ENCODE measurements around the gene RASSF3. TPM values are rescaled to one million over a fixed set of nuclear protein-coding genes. Genes with fewer than 3 reads are reported as not detected.
"Not testable (repeated sequence)": the region's sequence is repeated elsewhere in the genome, so short reads cannot be mapped to it uniquely, and the experiment has no call there.

The RASSF3 gene
- total and polyA plus RNA-seq, 2 donors = 9.4 to 22.8 TPM

- peaks cover 0 to 15% of the 10 kb centered on the region in 2 donors for H3K36me3 ChIP-seq (ENCODE audit: control insufficient read depth in 2 of 2, insufficient read depth in 2 of 2, low read length in 1 of 2)
- WGBS = 50% methylated on average over 5 of the region's 5 CpGs
- H3K27ac ChIP-seq (ENCODE audit: low read depth in 1 of 2, low read length in 1 of 2) = no peak overlapping the region
- DNase-seq (ENCODE audit: low read depth in 6 of 9, low spot score in 9 of 9) = no peak
- H3K4me1 ChIP-seq (ENCODE audit: control insufficient read depth in 2 of 2, insufficient read depth in 2 of 2, low read length in 2 of 2) = peaks cover 18 to 33% of the 10 kb centered on the region in 2 donors
- no peak overlapping the region for H3K4me3 ChIP-seq (ENCODE audit: low read length in 2 of 2)
- H3K27me3 ChIP-seq (ENCODE audit: control insufficient read depth in 2 of 2, insufficient read depth in 1 of 2, low read length in 1 of 2) = no peaks in the 10 kb centered on the region
- no peaks in the 10 kb centered on the region for H3K9me3 ChIP-seq (ENCODE audit: control insufficient read depth in 2 of 2, insufficient read depth in 1 of 2, low read length in 1 of 2)
Observed at GRCh38 chr12:64687816-64688215, 77.5 kb downstream of the RASSF3 start.

- no peaks in the 10 kb centered on the region for H3K9me3 ChIP-seq (ENCODE audit: control insufficient read depth in 2 of 2, insufficient read depth in 1 of 2, low read length in 1 of 2)
- H3K4me3 ChIP-seq (ENCODE audit: low read length in 2 of 2) = no peak overlapping the region
- 91% methylated on average over 6 of the region's 6 CpGs for WGBS
- H3K4me1 ChIP-seq (ENCODE audit: control insufficient read depth in 2 of 2, insufficient read depth in 2 of 2, low read length in 2 of 2) = peaks cover 16 to 33% of the 10 kb centered on the region in 2 donors
- no peaks in the 10 kb centered on the region for H3K27me3 ChIP-seq (ENCODE audit: control insufficient read depth in 2 of 2, insufficient read depth in 1 of 2, low read length in 1 of 2)
- DNase-seq (ENCODE audit: low read depth in 6 of 9, low spot score in 9 of 9) = no peak
- peaks cover 0 to 15% of the 10 kb centered on the region in 2 donors for H3K36me3 ChIP-seq (ENCODE audit: control insufficient read depth in 2 of 2, insufficient read depth in 2 of 2, low read length in 1 of 2)
- no peak overlapping the region for H3K27ac ChIP-seq (ENCODE audit: low read depth in 1 of 2, low read length in 1 of 2)
Observed at GRCh38 chr12:64688219-64688618, 77.9 kb downstream of the RASSF3 start.

DNA sequence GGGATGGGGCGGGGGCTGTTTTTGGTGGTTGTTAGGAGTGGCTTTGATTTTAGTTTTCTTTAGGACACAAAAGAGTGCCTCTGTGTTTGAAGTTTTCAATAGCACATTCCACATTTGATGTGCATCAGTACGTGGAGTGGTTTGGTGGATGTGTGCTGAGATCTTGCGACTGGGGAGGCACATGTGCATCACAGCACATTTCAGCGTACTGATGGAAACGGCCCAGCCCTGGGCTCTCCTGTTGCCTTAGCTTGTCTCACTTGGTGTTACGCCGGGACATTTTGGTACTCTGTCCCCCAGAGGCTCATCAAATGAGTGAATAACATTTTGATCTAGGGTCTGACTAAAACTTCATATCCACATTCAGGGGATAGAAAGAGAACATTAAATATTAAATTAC lies 78.4 kb downstream of the RASSF3 start:
- no peak overlapping the region for H3K27ac ChIP-seq (ENCODE audit: low read depth in 1 of 2, low read length in 1 of 2)
- DNase-seq (ENCODE audit: low read depth in 6 of 9, low spot score in 9 of 9) = no peak
- 96% methylated on average over 7 of the region's 7 CpGs for WGBS
- H3K36me3 ChIP-seq (ENCODE audit: control insufficient read depth in 2 of 2, insufficient read depth in 2 of 2, low read length in 1 of 2) = peaks cover 0 to 18% of the 10 kb centered on the region in 2 donors
- H3K27me3 ChIP-seq (ENCODE audit: control insufficient read depth in 2 of 2, insufficient read depth in 1 of 2, low read length in 1 of 2) = no peaks in the 10 kb centered on the region
- no peaks in the 10 kb centered on the region for H3K9me3 ChIP-seq (ENCODE audit: control insufficient read depth in 2 of 2, insufficient read depth in 1 of 2, low read length in 1 of 2)
- no peak overlapping the region for H3K4me3 ChIP-seq (ENCODE audit: low read length in 2 of 2)
- peaks cover 15 to 33% of the 10 kb centered on the region in 2 donors for H3K4me1 ChIP-seq (ENCODE audit: control insufficient read depth in 2 of 2, insufficient read depth in 2 of 2, low read length in 2 of 2)

DNA sequence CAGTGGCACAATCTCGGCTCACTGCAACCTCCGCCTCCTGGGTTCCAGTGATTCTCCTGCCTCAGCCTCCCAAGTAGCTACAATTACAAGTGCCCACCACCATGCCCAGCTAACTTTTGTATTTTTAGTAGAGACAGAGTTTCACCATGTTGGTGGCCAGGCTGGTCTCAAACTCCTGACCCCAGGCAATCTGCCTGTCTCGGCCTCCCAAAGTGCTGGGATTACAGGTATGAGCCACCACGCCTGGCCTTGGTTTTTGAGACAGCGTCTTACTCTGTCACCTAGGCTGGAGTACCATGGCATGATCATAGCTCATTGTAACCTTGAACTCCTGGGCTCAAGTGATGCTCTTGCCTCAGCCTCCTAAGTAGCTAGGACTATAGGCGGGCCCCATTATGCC lies 79.9 kb downstream of the RASSF3 start:
- WGBS = 97% methylated on average over 6 of the region's 6 CpGs
- Histone ChIP-seq H3K36me3 (ENCODE audit: control insufficient read depth in 2 of 2, insufficient read depth in 2 of 2, low read length in 1 of 2) (peaks cover 6 to 23% of the 10 kb centered on the region in 2 donors), H3K4me1 (ENCODE audit: control insufficient read depth in 2 of 2, insufficient read depth in 2 of 2, low read length in 2 of 2) (peaks cover 2 to 23% of the 10 kb centered on the region in 2 donors)
- H3K27ac ChIP-seq (ENCODE audit: low read depth in 1 of 2, low read length in 1 of 2); H3K4me3 ChIP-seq (ENCODE audit: low read length in 2 of 2); H3K27me3 ChIP-seq (ENCODE audit: control insufficient read depth in 2 of 2, insufficient read depth in 1 of 2, low read length in 1 of 2); H3K9me3 ChIP-seq (ENCODE audit: control insufficient read depth in 2 of 2, insufficient read depth in 1 of 2, low read length in 1 of 2); DNase-seq (ENCODE audit: low read depth in 6 of 9, low spot score in 9 of 9): not testable (repeated sequence)

DNA sequence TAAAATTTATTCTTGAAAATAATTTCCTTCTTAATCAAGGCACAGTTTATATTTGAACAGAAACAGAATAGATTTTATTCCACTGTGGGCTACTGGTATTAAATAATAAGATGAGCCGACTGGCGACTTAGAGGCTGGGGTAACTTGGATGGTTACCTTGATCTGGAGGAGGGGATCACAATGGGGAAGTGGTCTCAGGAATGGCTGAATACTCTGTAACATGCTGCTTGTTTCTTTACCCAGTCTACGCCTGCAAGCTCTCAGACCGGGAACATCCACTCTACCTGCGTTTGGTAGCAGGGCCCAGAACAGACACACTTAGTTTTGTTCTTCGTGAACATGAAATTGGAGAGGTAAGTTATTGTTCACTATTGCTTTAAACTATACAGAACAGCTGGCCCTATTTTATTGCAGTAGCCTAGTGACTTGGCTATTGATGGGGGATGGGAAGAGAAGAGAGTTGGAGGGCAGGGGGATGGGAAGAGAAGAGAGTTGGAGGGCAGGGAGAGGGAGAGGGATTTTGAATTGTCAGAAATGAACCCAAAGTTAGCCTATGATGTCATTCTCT lies 81.0 kb downstream of the RASSF3 start:
- peaks cover 11 to 18% of the 10 kb centered on the region in 2 donors for H3K36me3 ChIP-seq (ENCODE audit: control insufficient read depth in 2 of 2, insufficient read depth in 2 of 2, low read length in 1 of 2)
- peaks cover 2 to 17% of the 10 kb centered on the region in 2 donors for H3K4me1 ChIP-seq (ENCODE audit: control insufficient read depth in 2 of 2, insufficient read depth in 2 of 2, low read length in 2 of 2)

DNA sequence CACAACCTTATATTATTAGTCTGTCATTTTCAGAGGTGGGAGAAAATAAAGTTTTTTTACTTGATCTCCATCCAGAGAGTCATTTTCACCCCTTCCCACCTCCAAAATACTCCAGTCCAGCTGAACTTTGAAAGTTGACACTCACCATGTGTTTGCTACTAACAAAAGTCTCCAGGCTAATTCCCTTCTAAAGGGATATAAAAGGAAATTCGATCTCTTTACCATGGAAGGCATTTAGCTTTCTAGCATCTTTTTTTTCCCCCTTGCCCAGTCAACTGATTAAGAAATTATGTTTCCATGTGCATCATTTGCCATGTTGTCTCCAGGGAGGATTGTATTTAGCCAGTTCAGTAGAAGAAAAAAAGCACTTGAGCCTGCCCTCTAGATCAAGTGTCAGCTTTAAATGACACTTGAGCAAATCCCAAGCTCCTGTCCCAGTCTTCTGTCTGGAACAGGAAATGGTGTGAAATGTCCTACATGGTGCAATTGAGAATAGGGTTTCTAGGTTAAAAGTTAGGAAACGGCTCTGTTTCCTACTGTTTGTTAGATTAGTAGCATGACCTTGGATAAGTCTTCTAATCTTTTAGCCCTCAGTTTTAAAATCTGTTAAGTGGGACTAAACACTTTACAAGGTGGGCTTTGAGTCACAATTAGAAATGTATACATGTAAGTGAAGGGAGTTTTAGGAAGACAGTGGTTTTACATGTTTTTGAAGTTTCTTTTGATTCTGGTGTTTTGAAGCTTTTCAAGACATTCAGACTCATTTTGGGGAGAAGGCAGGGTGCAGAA lies 81.7 kb downstream of the RASSF3 start:
- Histone ChIP-seq H3K27ac (ENCODE audit: low read depth in 1 of 2, low read length in 1 of 2) (no peak overlapping the region), H3K4me1 (ENCODE audit: control insufficient read depth in 2 of 2, insufficient read depth in 2 of 2, low read length in 2 of 2) (peaks cover 2 to 17% of the 10 kb centered on the region in 2 donors), H3K9me3 (ENCODE audit: control insufficient read depth in 2 of 2, insufficient read depth in 1 of 2, low read length in 1 of 2) (no peaks in the 10 kb centered on the region), H3K27me3 (ENCODE audit: control insufficient read depth in 2 of 2, insufficient read depth in 1 of 2, low read length in 1 of 2) (no peaks in the 10 kb centered on the region), H3K36me3 (ENCODE audit: control insufficient read depth in 2 of 2, insufficient read depth in 2 of 2, low read length in 1 of 2) (peaks cover 11 to 18% of the 10 kb centered on the region in 2 donors), H3K4me3 (ENCODE audit: low read length in 2 of 2) (no peak overlapping the region)
- no peak for DNase-seq (ENCODE audit: low read depth in 6 of 9, low spot score in 9 of 9)
- WGBS = 91% methylated on average over 2 of the region's 2 CpGs

More for the DNA sequence above, 81.0 kb downstream of the RASSF3 start:
- Histone ChIP-seq H3K9me3 (ENCODE audit: control insufficient read depth in 2 of 2, insufficient read depth in 1 of 2, low read length in 1 of 2) (no peaks in the 10 kb centered on the region), H3K4me3 (ENCODE audit: low read length in 2 of 2) (no peak overlapping the region), H3K27me3 (ENCODE audit: control insufficient read depth in 2 of 2, insufficient read depth in 1 of 2, low read length in 1 of 2) (no peaks in the 10 kb centered on the region), H3K27ac (ENCODE audit: low read depth in 1 of 2, low read length in 1 of 2) (no peak overlapping the region)
- DNase-seq (ENCODE audit: low read depth in 6 of 9, low spot score in 9 of 9) = no peak
- WGBS = 95% methylated on average over 6 of the region's 6 CpGs

DNA sequence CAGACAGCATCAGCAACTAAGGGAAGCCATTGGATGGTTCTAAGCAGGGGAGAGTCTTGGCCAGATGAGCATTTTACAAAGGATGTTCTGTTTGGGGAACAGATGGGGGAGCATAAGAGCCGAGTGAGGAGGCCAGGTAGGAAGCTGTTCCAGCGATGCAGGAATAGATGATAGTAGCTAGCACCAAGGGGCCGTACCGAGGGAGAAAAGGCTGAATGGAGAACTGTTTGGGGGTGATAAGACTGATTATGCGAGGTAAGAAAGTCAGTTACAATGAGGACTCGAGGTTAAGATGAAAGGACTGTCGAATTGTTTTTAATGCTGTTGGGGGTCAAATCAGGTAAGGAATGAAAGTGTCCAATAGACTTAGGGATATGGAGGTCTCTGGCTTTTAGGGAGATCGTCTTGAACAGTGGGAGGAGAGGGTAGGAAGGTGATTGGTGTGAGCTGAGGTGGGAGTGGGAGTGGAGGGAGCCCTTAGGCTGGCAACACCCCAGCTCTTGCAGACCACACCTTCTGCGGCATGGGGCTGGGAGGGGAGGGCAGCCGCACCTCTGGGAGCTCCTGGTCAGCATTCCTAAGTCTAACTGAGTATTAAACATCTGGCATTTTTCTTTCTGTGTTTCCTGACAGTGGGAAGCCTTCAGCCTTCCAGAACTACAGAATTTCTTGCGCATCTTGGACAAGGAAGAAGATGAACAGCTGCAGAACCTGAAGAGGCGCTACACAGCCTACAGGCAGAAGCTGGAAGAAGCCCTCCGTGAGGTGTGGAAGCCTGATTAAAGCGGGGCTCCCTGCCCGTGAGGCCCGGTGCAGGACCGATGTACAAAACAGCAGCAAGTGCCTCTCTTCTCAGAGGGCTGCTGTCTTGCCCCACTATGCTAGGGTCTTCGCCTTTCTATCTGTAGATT lies 84.1 kb downstream of the RASSF3 start:
- WGBS = 96% methylated on average over 18 of the region's 18 CpGs

GRCh38 chr12:64695550-64695949 lies 85.3 kb downstream of the RASSF3 start:
- Histone ChIP-seq H3K27ac (ENCODE audit: low read depth in 1 of 2, low read length in 1 of 2) (no peak overlapping the region), H3K9me3 (ENCODE audit: control insufficient read depth in 2 of 2, insufficient read depth in 1 of 2, low read length in 1 of 2) (no peaks in the 10 kb centered on the region), H3K36me3 (ENCODE audit: control insufficient read depth in 2 of 2, insufficient read depth in 2 of 2, low read length in 1 of 2) (peaks cover 11 to 14% of the 10 kb centered on the region in 2 donors), H3K4me3 (ENCODE audit: low read length in 2 of 2) (no peak overlapping the region), H3K27me3 (ENCODE audit: control insufficient read depth in 2 of 2, insufficient read depth in 1 of 2, low read length in 1 of 2) (no peaks in the 10 kb centered on the region), H3K4me1 (ENCODE audit: control insufficient read depth in 2 of 2, insufficient read depth in 2 of 2, low read length in 2 of 2) (peaks cover 2 to 7% of the 10 kb centered on the region in 2 donors)
- 95% methylated on average over 5 of the region's 5 CpGs for WGBS
- DNase-seq (ENCODE audit: low read depth in 6 of 9, low spot score in 9 of 9) = no peak

More for the DNA sequence above, 84.1 kb downstream of the RASSF3 start:
- Histone ChIP-seq H3K27me3 (ENCODE audit: control insufficient read depth in 2 of 2, insufficient read depth in 1 of 2, low read length in 1 of 2) (no peaks in the 10 kb centered on the region), H3K9me3 (ENCODE audit: control insufficient read depth in 2 of 2, insufficient read depth in 1 of 2, low read length in 1 of 2) (no peaks in the 10 kb centered on the region), H3K27ac (ENCODE audit: low read depth in 1 of 2, low read length in 1 of 2) (no peak overlapping the region), H3K4me3 (ENCODE audit: low read length in 2 of 2) (no peak overlapping the region), H3K36me3 (ENCODE audit: control insufficient read depth in 2 of 2, insufficient read depth in 2 of 2, low read length in 1 of 2) (peaks cover 11 to 14% of the 10 kb centered on the region in 2 donors), H3K4me1 (ENCODE audit: control insufficient read depth in 2 of 2, insufficient read depth in 2 of 2, low read length in 2 of 2) (peaks cover 2 to 7% of the 10 kb centered on the region in 2 donors)
- no peak for DNase-seq (ENCODE audit: low read depth in 6 of 9, low spot score in 9 of 9)

Measured in thymus (tissue), 11 donors.